Measurements from ENCODE around the gene OBSL1. TPM values are rescaled to one million over a fixed set of nuclear protein-coding genes. Genes with fewer than 3 reads are reported as not detected.

The OBSL1 gene
- total and polyA plus RNA-seq, 4 donors, result 17.8 to 243 (median 71.0) TPM

- ATAC-seq (ENCODE audit: low FRiP score) (no peak), DNase-seq (no peak)
- intact Hi-C loops (cut with DNase I), result no loop called here
- Histone ChIP-seq H3K36me3 (ENCODE audit: control insufficient read depth in 1 of 2, insufficient read depth in 2 of 2, low read length in 1 of 2) (peaks cover 0 to 4% of the 10 kb centered on the region in 2 donors), H3K27ac (ENCODE audit: low read depth in 1 of 2, low read length in 2 of 2) (no peak overlapping the region), H3K27me3 (ENCODE audit: control insufficient read depth in 1 of 2, insufficient read depth in 2 of 2, low read length in 1 of 2) (no peaks in the 10 kb centered on the region), H3K9me3 (ENCODE audit: control insufficient read depth, low read length) (no peaks in the 10 kb centered on the region), H3K4me3 (ENCODE audit: low read length in 2 of 2) (no peak overlapping the region), H3K4me1 (ENCODE audit: control insufficient read depth in 1 of 2, insufficient read depth in 2 of 2, low read length in 2 of 2) (no peaks in the 10 kb centered on the region)
- WGBS, 2 donors, result 88% methylated on average over 9 of the region's 9 CpGs
These were observed 65.8 kb downstream of the OBSL1 start for GRCh38 chr2:219505585-219505984.

GRCh38 chr2:219502618-219503017, 68.7 kb downstream of the OBSL1 start:
- no peak overlapping the region for H3K4me3 ChIP-seq (ENCODE audit: low read length in 2 of 2)
- DNase-seq (no peak), ATAC-seq (ENCODE audit: low FRiP score) (no peak)
- H3K27ac ChIP-seq (ENCODE audit: low read depth in 1 of 2, low read length in 2 of 2), result no peak overlapping the region
- intact Hi-C loops (cut with DNase I), result no loop called here
- no peaks in the 10 kb centered on the region for H3K4me1 ChIP-seq (ENCODE audit: control insufficient read depth in 1 of 2, insufficient read depth in 2 of 2, low read length in 2 of 2)
- no peaks in the 10 kb centered on the region for H3K27me3 ChIP-seq (ENCODE audit: control insufficient read depth in 1 of 2, insufficient read depth in 2 of 2, low read length in 1 of 2)
- H3K36me3 ChIP-seq (ENCODE audit: control insufficient read depth in 1 of 2, insufficient read depth in 2 of 2, low read length in 1 of 2), result peaks cover 0 to 4% of the 10 kb centered on the region in 2 donors
- no peaks in the 10 kb centered on the region for H3K9me3 ChIP-seq (ENCODE audit: control insufficient read depth, low read length)

GRCh38 chr2:219501849-219502248, 69.5 kb downstream of the OBSL1 start:
- Histone ChIP-seq H3K27ac (ENCODE audit: low read depth in 1 of 2, low read length in 2 of 2) (no peak overlapping the region), H3K4me1 (ENCODE audit: control insufficient read depth in 1 of 2, insufficient read depth in 2 of 2, low read length in 2 of 2) (no peaks in the 10 kb centered on the region), H3K9me3 (ENCODE audit: control insufficient read depth, low read length) (no peaks in the 10 kb centered on the region), H3K4me3 (ENCODE audit: low read length in 2 of 2) (no peak overlapping the region), H3K36me3 (ENCODE audit: control insufficient read depth in 1 of 2, insufficient read depth in 2 of 2, low read length in 1 of 2) (peaks cover 0 to 4% of the 10 kb centered on the region in 2 donors), H3K27me3 (ENCODE audit: control insufficient read depth in 1 of 2, insufficient read depth in 2 of 2, low read length in 1 of 2) (no peaks in the 10 kb centered on the region)
- no peak for DNase-seq
- WGBS, 2 donors, result 91 to 93% methylated on average over 14 of the region's 14 CpGs
- ATAC-seq (ENCODE audit: low FRiP score), result no peak
- intact Hi-C loops (cut with DNase I), result no loop called here

Small RNAs within 50 kb of the gene (microRNA-seq; reads per million reads assigned to microRNA genes)
- gene MIR3132, result 0 reads per million in 2 donors

Other genes with a start within 250 kb of the OBSL1 start
- gene RESP18, start 238.8 kb downstream of the OBSL1 start, total RNA-seq, result not detected
- gene RESP18, start 238.8 kb downstream of the OBSL1 start, polyA plus RNA-seq, result not detected
- 10 to 100 TPM; 40.8 to 60.2 TPM for gene DNPEP, start 183.6 kb downstream of the OBSL1 start, total RNA-seq
- gene DNPEP, start 183.6 kb downstream of the OBSL1 start, polyA plus RNA-seq, result 100 to 1,000 TPM in 1 of 2 donors, 10 to 100 TPM in 1; 64.7 to 127 TPM
- gene DES, start 153.2 kb downstream of the OBSL1 start, total RNA-seq, result 100 to 1,000 TPM; 282 to 314 TPM
- 100 to 1,000 TPM in 1 of 2 donors, 10 to 100 TPM in 1; 22.5 to 145 TPM for gene DES, start 153.2 kb downstream of the OBSL1 start, polyA plus RNA-seq
- gene SPEG, start 136.7 kb downstream of the OBSL1 start, total RNA-seq, result 100 to 1,000 TPM; 261 to 453 TPM
- gene SPEG, start 136.7 kb downstream of the OBSL1 start, polyA plus RNA-seq, result 1,000 to 10,000 TPM in 1 of 2 donors, 10 to 100 TPM in 1; 81.6 to 1,108 TPM
- gene GMPPA, start 72.6 kb downstream of the OBSL1 start, total RNA-seq, result 10 to 100 TPM; 38.5 to 42.3 TPM
- gene GMPPA, start 72.6 kb downstream of the OBSL1 start, polyA plus RNA-seq, result 100 to 1,000 TPM in 1 of 2 donors, 10 to 100 TPM in 1; 17.0 to 135 TPM
- gene ASIC4, start 57.1 kb downstream of the OBSL1 start, total RNA-seq, result under 1 TPM; 0.29 to 0.42 TPM
- under 1 TPM in 1 of 2 donors, not detected in 1; 0.26 TPM for gene ASIC4, start 57.1 kb downstream of the OBSL1 start, polyA plus RNA-seq
- gene CHPF, start 27.7 kb downstream of the OBSL1 start, total RNA-seq, result 10 to 100 TPM; 75.7 to 81.2 TPM
- 10 to 100 TPM; 20.0 to 70.6 TPM for gene CHPF, start 27.7 kb downstream of the OBSL1 start, polyA plus RNA-seq
- 1 to 10 TPM; 1.7 to 2.3 TPM for gene TMEM198, start 27.5 kb downstream of the OBSL1 start, total RNA-seq
- gene TMEM198, start 27.5 kb downstream of the OBSL1 start, polyA plus RNA-seq, result 1 to 10 TPM in 1 of 2 donors, not detected in 1; 7.4 TPM
- under 1 TPM; 0.51 to 0.55 TPM for gene INHA, start 771 bp upstream of the OBSL1 start, total RNA-seq
- gene INHA, start 771 bp upstream of the OBSL1 start, polyA plus RNA-seq, result 1 to 10 TPM in 1 of 2 donors, not detected in 1; 3.6 TPM
- 10 to 100 TPM; 18.5 to 29.9 TPM for gene STK11IP, start 26.3 kb upstream of the OBSL1 start, total RNA-seq
- 10 to 100 TPM in 1 of 2 donors, 1 to 10 TPM in 1; 6.1 to 58.2 TPM for gene STK11IP, start 26.3 kb upstream of the OBSL1 start, polyA plus RNA-seq
- 1 to 10 TPM; 2.0 to 5.4 TPM for gene SLC4A3, start 56.1 kb upstream of the OBSL1 start, total RNA-seq
- gene SLC4A3, start 56.1 kb upstream of the OBSL1 start, polyA plus RNA-seq, result 1 to 10 TPM; 2.9 to 3.0 TPM

All from aorta (tissue), 5 donors.